HG02840 (cell line): ENCODE data around the gene TMEM163.
"Not testable (repeated sequence)": the region's sequence is repeated elsewhere in the genome, so short reads cannot be mapped to it uniquely, and the experiment has no call there.

Source experiments
- ATAC-seq: cut with Tn5 transposase; IDR thresholded peaks from one replicate; pipeline ENCODE4 v1.9.1; 2021; ENCODE audit warnings: mild to moderate bottlenecking, moderate library complexity, moderate number of reproducible peaks; ENCODE audit not compliant: unreplicated experiment, low FRiP score

The TMEM163 gene

DNA sequence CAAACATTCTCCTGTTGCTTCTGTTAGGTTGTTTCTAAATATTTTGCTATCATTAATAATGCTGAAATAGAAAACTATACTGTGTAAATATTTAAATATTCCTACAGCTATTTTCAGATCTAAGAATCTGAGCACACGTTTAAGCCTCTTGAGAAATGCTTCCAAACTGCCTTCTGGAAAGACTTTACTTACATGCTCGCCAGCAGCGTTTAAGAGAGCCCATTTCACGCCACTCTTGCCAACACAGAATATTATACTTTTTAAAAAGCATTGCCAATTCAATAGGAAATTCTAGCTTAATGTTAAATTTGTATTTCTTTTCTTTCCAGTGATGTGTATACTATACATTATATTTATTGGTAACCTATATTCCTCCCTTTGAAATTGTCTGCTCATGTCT, 92.0 kb downstream of the TMEM163 start:
- ATAC-seq = no peak

DNA sequence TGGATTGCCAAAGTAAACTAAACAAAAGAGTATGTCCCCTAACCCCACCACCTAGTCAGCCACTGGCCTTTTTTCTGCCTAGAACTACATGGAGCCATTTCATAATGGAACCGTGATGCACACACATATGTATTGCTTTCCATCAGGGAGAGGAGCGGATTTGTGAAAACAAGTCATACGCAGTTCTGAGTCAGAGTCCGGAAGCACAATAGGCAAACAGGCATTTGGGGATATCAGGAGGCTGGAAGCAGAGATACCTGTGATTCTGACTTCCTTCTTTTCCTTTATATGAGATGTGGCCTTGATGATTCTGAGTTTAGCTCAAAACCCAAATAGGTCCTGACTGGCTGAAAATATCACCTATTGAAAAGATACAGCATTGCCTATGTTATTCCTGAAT, 93.5 kb downstream of the TMEM163 start:
- ATAC-seq = no peak

DNA sequence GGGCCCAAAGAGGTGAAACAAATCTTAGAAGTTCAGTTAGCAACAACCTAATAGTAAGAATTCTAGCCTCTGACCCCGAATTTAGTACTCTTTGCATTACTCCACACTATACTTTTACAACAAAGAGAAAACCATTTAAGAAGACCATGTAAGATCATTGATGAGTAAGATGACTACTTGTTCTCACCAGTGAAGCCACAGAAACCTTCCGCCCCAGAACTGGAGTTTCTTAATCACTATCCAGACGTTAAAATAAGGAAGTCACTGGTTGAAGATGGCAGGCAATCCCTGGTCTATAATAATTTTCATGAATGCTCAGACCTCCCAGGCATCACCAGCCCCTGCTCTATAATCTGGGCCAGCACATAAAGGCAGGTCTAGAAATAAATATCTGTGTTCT, 95.0 kb downstream of the TMEM163 start:
- peak; percentile 80 for ATAC-seq

DNA sequence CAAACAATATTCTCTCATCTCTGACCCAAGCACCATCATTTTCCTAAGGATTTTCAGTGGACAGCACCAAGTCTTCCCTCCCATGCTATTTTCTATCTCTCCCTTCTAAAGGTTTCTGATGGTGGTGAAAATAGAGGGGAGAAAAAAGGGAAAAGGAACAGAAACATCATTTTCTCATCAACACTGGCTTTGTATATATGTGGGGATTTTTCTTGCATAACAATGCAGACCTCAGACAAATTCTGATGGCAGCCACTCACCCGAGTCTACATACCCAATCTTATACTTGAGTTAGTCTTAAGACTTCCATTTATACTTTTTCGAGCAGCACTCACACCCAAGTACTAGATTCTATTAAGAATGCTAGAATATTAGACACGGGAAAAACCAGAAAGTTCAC, 95.8 kb downstream of the TMEM163 start:
- ATAC-seq = no peak

DNA sequence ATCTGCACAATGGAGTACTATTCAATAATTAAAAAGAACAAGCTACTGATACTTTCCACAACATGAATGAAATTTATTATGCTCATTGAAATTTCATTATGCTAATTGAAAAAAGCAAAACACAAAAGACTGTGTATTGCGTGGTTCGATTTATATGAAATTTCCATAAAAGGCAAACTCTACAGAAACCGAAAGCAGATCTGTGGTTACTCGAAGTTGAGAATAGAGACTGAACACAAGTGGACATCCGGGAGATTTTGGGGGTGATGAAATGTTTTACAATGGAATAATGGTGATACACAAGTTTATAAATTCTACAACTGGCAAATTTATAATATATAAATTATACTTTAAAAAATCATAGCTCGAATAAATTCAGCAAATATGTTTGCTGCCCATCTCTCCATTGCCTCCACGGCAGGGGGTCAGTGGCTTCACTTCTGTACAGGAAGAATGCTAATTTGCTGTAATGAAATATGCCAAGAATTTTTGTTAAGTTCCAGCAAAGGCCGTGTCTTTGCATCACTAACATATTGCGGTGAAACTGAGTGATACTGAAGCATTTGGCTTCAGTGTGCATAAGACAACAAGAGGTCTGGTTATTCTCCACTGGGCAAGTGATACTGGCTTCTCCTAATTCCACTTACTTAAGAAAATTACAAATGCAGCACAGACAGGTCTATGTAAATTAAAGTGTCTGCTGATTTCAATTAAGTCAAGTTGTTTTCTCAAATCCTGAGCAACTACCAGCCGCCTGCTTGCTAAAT, 96.7 kb downstream of the TMEM163 start:
- ATAC-seq = no peak

DNA sequence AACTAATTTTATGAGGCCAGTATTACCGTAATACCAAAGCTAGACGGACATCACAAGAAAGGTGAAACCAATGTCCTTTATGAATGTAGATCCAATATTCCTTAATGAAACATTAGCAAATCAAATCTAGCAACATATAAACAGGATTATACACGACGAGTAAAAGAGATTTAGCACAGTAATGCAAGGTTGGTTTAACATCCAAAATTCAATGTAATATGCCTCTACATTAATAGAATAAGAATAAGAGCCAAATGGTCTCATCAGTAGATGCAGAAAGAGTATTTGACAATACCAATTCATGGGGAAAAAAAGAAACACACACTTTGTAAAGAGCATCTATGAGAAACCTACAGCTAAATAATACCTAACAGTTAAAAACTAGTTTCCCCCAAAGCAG, 99.5 kb downstream of the TMEM163 start:
- ATAC-seq = no peak

DNA sequence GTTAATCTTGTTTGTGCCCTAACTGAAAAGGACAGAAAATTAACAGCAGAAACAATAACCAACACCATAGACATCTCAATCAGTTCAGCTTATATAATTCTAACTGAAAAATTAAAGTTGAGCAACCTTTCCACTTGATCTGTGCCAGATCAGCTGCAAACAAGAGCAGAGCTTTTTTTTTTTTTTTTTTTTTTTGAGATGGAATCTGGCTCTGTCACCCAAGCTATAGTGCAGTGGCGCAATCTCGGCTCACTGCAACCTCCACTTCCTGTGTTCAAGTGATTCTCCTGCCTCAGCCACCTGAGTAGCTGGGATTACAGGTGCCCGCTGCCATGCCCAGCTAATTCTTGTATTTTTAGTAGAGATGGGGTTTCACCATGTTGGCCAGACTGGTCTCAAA, 103.3 kb downstream of the TMEM163 start:
- not testable (repeated sequence) for ATAC-seq

DNA sequence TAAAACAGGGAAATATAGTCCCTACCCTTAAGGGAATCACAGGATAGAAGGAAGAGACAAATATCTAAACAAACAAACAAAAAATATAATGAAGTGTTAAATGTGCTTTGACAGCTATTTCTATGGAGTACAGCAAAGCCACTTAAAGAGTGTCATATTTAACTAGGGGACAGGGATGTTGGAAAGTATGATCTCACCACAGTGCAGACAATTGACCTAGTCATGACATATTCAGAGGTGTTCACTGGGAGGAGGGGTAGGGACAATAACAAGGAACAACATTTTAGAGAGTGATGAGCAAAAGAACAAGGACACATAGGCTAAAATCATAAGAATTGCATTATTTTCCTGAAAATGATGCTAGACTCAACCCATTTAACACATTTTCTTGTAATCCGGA, 107.5 kb downstream of the TMEM163 start:
- ATAC-seq = no peak

DNA sequence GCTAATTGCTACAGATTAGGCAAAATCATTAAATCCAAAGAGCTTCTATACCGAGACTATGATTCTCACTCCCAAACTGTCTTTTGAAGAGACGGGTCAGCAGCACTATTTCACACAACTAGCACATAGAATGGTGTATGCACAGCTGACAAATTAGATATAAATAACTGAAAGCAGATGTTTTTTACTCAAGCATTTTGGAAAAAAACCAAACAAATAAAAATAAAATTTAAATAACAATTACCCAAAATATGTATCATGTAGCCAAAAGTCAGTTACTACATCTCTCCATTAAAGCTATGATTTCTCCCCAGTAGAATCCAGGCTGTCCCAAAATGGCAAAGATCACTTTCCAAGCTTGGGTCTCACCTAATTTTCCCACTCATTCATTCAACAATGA, 107.9 kb downstream of the TMEM163 start:
- no peak for ATAC-seq

DNA sequence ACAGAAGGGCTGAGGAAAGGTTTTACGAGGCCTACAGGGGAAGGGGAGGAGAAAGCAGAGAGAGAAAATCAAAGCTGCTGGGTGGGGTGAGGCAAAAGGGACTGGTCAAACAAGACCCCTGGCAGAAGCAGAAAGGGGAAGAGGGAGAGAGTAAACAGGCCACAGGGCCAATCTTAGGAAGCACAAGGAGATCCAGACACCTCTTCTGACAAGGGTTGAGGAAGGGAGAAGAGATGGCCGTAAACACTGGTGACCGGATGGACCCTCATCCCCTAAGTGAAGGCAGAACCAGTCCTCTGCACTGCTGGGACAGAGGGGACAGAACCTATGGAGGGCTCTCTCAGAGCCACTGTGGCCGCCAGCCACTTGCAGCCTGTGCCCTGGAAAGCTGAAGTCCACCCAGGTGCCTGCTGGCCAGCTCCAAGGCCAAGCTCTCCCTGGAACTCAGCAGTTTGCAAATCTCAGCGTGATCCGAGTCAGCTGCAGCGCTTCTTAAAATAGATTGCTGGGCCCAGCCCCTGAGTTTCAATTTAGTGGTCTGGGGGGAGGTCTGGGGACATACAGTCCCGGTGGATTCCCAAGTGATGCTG, 108.8 kb downstream of the TMEM163 start:
- no peak for ATAC-seq

DNA sequence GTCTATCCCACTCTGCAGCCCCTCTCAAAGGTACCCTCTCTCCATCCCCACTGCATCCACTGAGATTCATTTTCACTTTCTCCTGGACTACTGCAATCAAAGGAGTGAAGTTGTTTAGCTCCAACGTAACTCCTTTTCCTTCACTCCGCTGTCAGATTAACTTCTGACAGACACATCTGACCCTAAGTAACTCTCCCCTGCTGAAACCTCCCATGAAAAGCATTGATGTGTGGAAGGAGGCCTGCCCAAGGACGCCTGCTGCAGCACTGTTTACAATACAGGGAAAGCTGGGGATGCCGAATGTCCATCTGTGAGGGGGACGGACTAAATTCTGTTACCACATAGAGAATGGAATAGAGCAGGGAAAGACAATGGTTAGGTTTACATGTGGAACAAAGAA, 114.8 kb downstream of the TMEM163 start:
- no peak for ATAC-seq

DNA sequence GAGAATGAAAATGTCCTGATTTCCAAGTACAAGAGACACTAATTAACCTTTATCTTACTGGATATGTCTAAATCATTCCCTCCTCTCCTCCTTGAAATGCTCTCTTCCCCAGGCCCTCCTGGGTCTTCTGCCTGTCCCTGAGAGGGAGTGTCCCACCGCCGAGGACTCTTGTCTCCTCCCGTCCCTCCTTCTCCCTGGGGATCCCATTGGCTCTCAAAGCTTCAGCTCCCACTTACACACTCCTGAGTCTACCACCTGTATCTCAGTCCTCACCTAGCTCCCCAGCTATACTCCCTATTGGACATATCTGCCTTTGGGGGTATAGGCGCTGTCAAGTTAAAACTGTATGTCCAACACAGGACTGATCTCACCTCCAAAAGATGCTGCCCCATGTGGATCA, 116.1 kb downstream of the TMEM163 start:
- no peak for ATAC-seq

DNA sequence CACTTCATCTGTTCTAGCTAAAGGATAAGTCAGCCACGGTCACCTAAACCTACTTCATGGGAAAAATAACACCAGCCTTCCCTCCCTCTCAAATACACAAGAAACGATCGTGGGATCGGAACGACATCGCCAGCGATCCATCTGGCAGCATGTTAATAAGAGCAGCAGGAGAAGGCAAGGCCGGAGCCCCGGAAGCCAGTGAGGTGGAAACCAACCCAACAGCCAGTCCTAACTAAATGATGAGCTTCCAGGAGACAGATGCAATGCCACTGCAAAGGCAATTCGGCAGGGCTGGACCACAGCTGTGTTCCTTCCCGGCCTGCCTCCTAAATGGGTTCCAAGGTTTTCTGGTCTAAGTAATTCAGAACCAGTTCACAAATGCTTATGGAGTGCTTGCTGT, 117.5 kb downstream of the TMEM163 start:
- ATAC-seq = no peak

DNA sequence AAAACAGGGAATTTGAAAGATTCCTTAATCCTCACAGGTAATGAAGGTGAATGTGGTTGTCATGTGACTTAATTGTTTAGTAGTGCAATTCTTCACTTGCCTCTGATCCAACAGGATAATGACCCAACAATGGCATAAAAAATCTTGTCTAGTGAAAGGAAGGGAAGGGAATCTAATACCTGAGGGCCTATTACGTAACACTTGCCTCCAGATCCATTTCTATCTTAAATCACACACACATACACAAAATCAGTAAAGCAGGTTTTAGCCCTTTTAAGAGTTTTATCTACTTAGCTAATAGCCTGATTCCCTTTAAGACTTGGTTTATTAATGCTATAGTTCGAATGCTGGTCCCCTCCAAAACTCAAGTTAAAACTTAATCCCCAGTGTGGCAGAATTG, 118.6 kb downstream of the TMEM163 start:
- no peak for ATAC-seq

DNA sequence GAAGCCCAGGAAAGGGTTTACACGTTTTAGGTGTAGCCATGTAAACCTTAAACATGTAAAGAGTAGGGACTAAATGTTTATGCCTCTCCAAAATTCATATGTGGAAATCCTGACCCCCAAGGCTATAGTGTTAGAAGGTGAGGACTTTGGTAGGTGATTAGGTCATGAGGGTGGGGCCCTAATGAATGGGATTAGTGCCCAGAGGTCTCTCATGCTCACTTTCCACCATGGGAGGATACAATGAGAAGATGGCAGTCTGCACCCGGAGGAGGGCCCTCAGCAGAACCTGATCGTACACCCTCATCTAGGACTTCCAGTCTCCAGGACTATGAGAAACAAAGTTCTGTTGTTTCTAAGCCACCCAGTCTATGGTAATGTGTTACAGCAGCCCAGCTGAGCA, 119.6 kb downstream of the TMEM163 start:
- ATAC-seq = no peak

DNA sequence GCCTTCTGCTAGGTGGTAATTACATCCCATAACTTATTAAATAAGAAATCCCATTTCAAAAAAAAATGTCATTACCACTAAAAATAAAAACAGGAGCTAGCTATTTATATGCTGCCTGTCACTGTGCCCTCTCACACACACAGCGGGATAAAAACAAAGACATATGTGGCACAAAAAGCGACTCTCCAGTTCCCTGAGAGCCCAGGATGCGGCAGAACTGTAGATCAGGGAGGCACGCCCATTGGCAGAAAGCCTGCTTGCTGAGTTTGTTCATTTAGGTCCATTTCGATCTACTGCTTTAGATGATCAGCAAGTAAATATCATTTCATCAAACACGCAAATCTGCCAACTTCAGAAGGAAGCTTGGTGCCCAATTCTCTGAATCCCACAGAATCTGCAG, 124.4 kb downstream of the TMEM163 start:
- ATAC-seq = no peak

DNA sequence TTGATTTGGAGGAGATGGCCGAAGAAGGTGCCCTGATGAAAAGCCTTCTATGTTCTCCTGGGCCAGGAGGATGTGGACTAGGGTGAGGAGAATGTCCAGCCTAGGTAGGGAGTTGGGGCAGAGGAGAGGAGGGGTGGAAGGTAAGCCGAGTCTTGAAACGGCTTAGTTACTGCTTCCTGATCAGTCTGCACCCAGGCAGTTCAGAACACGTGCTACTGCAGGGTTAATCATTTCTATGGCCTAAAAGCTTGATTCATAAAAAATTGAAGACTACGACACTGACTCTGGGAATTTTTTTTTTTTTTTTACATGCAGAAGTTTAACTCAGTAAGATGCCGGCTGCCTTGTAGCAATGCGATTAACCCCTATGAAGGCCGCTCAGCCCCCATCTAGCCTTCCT, 125.3 kb downstream of the TMEM163 start:
- no peak for ATAC-seq

DNA sequence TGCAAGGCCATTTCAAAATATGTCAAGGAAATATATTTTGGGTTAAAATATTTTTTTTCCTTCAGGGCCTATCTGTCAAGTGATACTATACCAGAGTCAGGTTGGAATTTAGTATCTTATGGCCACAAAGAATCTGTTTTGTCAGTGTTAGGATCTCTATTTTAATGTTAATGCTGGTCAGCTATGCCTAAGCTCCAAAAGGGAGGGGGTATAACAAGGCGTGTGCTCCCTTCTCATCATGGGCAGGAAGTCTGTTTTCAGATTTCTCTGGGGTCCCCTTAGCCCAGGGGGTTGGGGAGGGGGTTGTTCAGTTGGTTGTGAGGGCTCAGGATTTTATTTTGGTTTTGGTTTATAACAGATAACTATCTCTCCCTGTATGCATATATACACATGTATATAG, 126.4 kb downstream of the TMEM163 start:
- ATAC-seq = no peak

DNA sequence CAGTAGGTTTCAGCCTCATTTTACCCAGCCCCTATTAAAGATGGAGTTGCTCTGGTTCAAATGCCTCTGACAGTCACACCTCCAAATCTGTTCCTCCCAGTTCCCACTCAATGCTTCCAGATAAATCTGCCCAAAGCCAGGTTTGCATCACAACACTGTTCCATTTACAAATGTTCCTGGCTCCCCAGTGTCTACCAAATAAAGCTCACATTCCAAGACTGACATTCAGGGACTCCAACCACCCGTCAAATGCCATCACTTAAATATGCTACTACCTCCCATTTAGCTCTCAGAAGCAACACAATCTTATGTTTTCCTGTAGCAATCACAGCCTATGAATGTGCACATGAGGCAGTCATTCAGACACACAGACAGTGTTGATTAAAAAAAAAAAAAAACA, 127.3 kb downstream of the TMEM163 start:
- ATAC-seq = no peak

DNA sequence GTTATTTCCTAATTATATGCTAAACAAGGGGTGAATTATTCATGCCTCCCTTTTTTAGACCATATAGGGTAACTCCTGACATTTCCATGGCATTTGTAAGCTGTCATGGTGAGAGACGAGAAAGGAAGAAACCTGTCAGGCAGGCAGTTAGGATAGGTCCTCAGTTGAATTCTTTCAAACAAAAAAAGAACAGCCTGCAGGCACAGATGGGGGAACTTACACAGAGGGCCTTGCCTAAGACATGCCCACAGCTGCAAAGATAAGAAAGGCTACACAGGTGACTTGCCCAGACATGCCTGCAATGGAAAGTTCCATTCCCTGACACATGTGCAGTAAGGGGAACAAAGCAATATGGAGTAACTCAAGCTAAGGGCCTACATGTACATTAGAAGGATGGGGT, 128.1 kb downstream of the TMEM163 start:
- ATAC-seq = no peak

DNA sequence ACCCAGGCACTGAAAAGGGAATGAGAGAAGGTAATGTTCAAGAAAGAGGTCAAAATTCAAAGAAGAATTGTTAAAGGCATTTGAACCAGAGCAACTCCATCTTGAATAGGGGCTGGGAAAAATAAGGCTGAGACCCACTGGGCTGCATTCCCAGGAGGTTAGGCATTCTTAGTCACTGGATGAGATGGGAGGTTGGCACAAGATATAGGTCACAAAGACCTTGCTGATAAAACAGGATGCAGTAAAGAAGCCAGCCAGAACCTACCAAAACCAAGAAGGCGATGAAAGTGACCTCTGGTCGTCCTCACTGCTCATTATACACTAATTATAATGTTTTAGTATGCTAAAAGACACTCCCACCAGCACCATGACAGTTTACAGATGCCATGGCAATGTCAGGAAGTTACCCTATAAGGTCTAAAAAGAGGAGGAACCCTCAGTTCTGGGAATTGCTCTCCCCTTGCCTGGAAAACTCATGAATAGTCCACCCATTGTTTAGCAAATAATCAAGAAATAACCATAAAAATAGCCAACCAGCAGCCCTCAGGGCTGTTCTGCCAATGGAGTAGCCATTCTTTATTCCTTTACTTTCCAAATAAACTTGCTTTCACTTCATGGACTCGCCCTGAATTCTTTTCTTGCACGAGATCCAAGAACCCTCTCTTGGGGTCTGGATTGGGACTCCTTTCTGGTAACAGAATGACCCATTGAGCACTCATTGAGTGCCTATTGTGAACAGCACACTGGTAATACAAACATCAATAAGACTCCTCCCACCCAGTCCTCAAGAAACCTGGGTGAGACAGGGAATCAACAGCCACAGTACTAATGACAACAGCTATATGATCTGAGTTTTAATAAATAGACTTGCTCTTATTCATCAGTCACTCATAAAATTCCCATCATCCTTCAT, 129.4 kb downstream of the TMEM163 start:
- ATAC-seq = not testable (repeated sequence)
